GM21825 (cell line): ENCODE data around the gene ARID5B.

Experiments used
- ATAC-seq: cut with Tn5 transposase; IDR thresholded peaks from one replicate; pipeline ENCODE4 v1.9.1; 2021; ENCODE audit warnings: mild to moderate bottlenecking, moderate library complexity; ENCODE audit not compliant: unreplicated experiment

Gene ARID5B

GRCh38 chr10:61986382-61986781, 84.9 kb downstream of the ARID5B start:
- ATAC-seq, result no peak

GRCh38 chr10:61986788-61987492, 85.4 kb downstream of the ARID5B start:
- no peak for ATAC-seq

GRCh38 chr10:61987537-61987936, 86.0 kb downstream of the ARID5B start:
- peak; percentile 23 for ATAC-seq

DNA sequence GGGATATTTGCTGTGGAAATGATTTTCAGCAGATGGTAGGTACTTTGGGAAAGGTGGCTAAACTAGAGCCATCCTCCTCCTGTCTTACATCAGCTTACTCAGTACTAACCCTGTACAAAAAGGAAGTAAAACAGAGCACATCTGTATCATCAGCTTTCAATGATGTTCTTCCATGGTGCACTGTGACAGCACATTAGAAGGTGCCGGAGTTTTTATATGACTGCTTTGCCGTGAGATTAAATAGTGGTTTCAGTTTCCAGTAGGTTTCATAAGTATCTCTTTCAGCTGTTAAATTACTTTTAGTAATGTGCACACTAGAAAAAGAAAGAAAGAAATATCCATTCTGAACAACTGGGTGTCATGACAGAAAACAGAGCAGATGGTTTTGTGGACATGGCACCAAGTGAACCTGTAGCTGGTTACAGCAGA, 86.5 kb downstream of the ARID5B start:
- peak; percentile 96 for ATAC-seq

- ATAC-seq, result no peak
Observed at GRCh38 chr10:61989995-61990760, 88.7 kb downstream of the ARID5B start.

GRCh38 chr10:61990761-61991135, 89.2 kb downstream of the ARID5B start:
- no peak for ATAC-seq

DNA sequence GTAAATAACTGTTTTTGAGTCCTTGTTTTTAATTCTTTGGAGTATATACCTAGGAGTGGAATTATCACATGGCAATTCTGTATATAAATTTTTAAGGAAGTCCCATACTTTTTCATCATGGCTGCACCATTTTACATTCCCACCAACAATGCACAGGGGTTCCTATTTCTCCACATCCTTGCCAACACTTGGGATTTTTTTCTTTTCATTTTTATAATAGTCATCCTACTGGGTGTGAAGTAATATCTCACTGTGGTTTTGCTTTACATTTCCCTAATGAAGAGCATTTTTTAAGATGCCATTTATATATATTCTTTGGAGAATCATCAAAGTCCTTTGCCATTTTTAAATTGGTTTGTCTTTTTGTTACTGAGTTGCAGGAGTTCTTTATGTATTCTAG, 89.7 kb downstream of the ARID5B start:
- ATAC-seq, result no peak

DNA sequence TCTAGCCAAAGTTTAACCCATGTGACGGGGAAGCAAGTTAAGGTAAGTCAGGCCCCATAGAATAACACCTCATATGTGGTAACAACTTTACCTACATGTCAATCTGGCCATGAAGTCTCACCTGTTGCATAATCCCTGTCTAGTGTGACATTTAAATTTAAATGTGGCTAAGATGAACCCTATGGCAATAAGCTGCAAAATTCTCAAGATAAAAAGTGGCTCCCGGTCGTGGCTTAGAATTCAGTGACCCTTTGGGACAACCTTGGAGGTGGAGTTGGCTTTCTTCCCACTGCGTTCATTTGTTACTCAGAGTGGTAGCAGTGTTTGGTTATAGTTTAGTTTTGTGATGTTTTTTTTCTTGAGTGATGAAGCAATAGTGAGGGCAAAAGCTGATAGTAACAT, 90.6 kb downstream of the ARID5B start:
- no peak for ATAC-seq

- ATAC-seq, result peak; percentile 47
Observed at GRCh38 chr10:61992671-61993668, 91.5 kb downstream of the ARID5B start.

- ATAC-seq, result no peak
Observed at GRCh38 chr10:61993711-61994401, 92.4 kb downstream of the ARID5B start.

DNA sequence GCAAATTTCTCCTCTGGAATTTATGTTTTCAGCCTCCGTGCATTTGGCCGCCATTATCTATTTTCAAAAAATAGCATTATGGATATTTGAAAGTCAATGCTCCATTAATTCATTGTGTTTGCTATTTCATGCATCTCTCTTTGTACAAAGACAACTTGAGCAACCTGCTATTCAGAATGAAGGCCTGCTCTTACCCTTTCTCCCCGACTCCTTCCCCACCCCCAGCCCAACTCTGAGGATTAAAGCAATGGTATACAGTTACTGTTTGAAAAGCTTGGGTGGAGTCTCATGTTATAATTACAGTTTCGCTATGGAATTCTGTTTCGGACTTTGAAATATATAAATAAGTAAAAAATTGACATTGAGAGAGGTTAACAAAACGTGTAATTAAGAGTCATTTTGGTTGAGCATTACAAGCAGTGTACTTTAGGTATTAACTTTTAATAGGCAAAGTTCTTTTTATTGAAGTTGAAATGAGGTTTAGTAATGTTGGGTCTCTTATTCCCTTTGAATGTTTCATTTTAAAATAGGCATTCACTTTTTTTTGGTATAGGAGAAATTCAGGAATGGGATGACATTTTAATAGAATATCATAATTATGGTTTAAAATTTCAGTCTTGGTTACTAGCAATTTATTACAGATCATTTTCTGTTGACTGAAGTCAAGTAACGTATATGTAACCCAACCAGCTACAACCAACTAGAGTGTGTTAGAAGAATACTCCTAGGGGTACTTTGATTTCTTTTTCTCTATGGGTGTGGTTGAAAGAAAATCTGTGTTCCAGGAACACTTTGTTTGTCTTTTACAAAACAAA, 93.1 kb downstream of the ARID5B start:
- no peak for ATAC-seq

GRCh38 chr10:61995220-61995503, 93.7 kb downstream of the ARID5B start:
- no peak for ATAC-seq

- ATAC-seq, result no peak
Observed at GRCh38 chr10:61998937-61999336, 97.4 kb downstream of the ARID5B start.

- ATAC-seq, result peak; percentile 81
Observed at GRCh38 chr10:62000037-62000603, 98.6 kb downstream of the ARID5B start.

- no peak for ATAC-seq
Observed at GRCh38 chr10:62000726-62001125, 99.2 kb downstream of the ARID5B start.

DNA sequence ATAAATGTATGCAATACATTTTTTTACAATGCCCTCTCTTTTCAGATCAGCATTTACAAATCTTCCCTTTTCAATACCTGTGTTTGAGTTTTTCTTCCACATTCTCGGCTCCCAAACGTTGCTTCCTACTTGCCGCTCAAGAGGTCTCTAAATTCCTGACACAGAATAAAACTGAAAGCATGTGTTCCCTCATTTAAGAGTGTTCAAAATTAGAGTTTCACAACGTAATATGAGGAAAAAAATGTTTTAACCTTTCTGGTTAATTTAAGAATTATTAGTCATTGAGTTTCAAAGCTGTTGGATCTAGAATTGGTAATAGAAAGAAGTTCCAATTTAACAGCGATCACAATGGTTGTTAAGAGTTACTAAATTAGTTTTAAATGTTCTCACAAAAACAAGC, 100.4 kb downstream of the ARID5B start:
- no peak for ATAC-seq

- ATAC-seq, result no peak
Observed at GRCh38 chr10:62002753-62003152, 101.3 kb downstream of the ARID5B start.

DNA sequence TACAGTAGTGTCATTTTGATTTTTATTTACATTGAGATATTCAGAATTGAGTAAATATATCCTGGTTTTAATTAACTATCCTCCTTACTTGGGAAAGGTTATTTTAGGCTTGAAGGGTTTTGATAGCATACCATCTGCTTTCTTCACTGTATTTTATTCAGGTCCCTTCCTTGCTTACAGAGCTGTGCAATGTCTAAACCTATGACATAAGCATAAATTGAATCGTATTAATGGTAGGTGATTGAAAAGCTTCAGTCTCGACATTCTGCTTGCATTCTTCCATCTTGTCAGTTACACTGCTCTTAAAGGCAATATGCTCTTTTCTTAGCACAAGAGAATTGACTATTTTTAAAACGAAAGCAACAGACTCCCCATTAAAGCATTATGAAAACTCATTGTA, 102.5 kb downstream of the ARID5B start:
- ATAC-seq, result no peak

DNA sequence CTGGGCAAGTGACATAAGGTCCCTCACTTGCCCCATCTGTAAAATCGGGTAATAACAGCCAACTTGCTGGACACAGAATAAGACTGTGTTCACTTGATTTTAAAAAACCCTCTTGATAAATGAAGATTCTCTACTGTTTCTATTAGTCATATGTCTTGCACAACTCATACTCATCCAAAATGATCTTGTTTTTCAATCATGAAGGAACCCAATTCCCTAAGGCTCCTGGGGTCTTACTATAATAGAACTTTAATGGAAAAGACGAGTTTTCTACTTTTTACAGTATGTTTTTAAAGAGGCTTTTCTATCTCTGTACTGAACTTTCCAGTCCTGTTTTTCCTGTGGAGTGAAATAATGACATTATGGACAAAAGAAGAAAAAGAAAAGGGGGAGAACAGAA, 103.8 kb downstream of the ARID5B start:
- no peak for ATAC-seq

- no peak for ATAC-seq
Observed at GRCh38 chr10:62005687-62006086, 104.2 kb downstream of the ARID5B start.
